GM12891 (cell line): ENCODE results near the gene TMEM223.

Experiments
- DNase-seq: peaks from one replicate; pipeline ENCODE4 v3.0.0; 2011; ENCODE audit warnings: low spot score; ENCODE audit not compliant: insufficient read length
- FAIRE-seq: peaks from 2 replicates; lab custom pipeline; 2011; peaks lifted over from hg19 to GRCh38; lab: Jason Lieb, UNC
- PAX5 ChIP-seq: IDR thresholded peaks from 2 replicates; pipeline ENCODE4 v1.6.1; 2011; ENCODE audit warnings: low read length, moderate library complexity, mild to moderate bottlenecking; ENCODE audit not compliant: insufficient read depth, severe bottlenecking
- POLR2A ChIP-seq: IDR thresholded peaks from 2 replicates; pipeline ENCODE4 v1.6.1; 2011; ENCODE audit warnings: low read depth, low read length, control low read depth
- POLR2AphosphoS5 ChIP-seq: IDR thresholded peaks from 2 replicates; pipeline ENCODE4 v1.6.1; 2011; ENCODE audit warnings: low read depth, low read length, control low read depth
- POU2F2 ChIP-seq: IDR thresholded peaks from 2 replicates; pipeline ENCODE4 v1.6.1; 2011; ENCODE audit warnings: low read depth, mild to moderate bottlenecking, control low read depth, low read length, moderate library complexity
- SPI1 ChIP-seq: IDR thresholded peaks from 2 replicates; pipeline ENCODE4 v1.6.1; 2011; ENCODE audit warnings: low read depth, low read length, control low read depth
- TAF1 ChIP-seq: IDR thresholded peaks from 2 replicates; pipeline ENCODE4 v1.6.1; 2011; ENCODE audit warnings: low read depth, low read length, control low read depth

The TMEM223 gene

DNA sequence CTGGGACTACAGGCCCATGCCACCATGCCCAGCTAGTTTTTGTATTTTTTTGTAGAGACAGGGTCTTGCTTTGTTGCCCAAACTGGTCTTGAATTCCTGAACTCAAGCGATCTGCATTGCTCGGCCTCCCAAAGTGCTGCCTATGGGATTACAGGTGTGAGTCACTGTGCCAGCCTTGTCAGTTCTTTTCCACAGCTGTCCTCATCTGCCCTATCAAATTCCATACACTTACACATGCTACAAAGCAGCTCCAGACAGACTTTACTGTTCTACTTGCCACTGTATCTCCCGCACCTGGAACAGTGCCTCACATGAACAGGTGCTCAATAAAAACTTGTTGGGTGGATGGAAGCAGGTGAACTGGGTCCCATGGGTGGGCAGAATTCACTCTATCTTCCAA lies 31.9 kb upstream of the TMEM223 start:
- TF ChIP-seq TAF1, result no peak
- TF ChIP-seq POLR2AphosphoS5, result no peak
- TF ChIP-seq POU2F2, result no peak
- no peak for TF ChIP-seq PAX5
- TF ChIP-seq POLR2A, result no peak
- TF ChIP-seq SPI1, result no peak
- DNase-seq, result no peak

DNA sequence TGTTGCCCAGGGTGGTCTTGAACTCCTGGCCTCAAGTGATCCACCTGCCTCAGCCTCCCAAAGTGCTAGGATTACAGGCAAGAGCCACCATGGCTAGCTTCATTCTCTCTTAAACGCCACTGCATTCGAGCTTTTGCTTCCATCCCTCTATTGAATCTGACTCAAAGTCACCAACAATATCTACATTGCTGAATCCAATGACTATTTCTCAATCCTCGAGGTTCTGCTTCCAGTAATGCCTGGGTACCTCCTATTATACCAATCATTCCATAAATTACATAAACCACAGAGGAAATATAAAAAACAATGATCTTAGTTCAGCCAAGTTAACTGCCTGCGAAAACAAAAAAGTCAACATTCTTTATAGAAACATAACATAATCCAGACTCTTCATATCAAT lies 25.3 kb upstream of the TMEM223 start:
- no peak for TF ChIP-seq POU2F2
- TF ChIP-seq SPI1, result no peak
- no peak for TF ChIP-seq POLR2A
- no peak for TF ChIP-seq POLR2AphosphoS5
- TF ChIP-seq TAF1, result no peak
- TF ChIP-seq PAX5, result no peak
- no peak for FAIRE-seq
- no peak for DNase-seq

More for the DNA sequence above, 31.9 kb upstream of the TMEM223 start:
- no peak for FAIRE-seq

DNA sequence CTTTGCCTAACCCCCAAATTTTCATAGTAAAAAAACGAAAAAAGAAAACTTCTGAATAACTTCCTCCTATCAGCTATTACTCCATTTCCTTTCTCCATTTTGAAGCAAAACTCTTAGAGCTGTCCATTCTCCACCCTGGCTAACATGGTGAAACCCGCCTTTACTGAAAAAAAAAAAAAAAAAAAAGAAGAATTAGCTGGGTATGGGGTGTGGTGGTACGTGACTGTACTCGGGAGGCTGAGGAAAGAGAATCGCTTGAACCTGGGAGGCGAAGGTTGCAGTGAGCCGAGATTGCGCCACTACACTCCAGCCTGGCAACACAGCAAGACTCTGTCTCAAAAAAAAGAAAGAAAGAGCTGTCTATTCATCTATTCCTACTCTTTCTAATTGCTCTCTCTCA lies 24.8 kb upstream of the TMEM223 start:
- FAIRE-seq (no peak), DNase-seq (no peak)
- no peak for TF ChIP-seq POLR2A
- no peak for TF ChIP-seq PAX5
- TF ChIP-seq SPI1, result no peak
- no peak for TF ChIP-seq POLR2AphosphoS5
- no peak for TF ChIP-seq TAF1
- TF ChIP-seq POU2F2, result no peak

DNA sequence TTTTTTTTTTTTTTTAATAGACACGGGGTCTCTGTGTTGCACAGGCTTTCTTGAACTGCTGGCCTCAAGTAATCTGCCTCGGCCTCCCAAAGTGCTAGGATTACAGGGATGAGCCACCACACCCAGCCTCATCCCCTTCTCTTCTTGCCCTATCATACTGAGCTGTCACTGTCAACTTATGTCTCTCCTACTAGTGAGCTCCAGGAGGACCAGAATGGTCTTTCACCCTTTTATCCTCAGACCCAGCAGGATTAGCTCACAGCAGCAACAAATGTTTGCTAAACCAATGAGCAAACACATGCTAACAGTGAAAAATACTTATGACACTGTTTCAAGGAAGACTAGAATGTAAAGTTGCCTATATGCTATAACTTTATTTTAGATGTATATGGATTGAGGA lies 19.9 kb upstream of the TMEM223 start:
- DNase-seq (no peak), FAIRE-seq (no peak)
- TF ChIP-seq POU2F2, result no peak

DNA sequence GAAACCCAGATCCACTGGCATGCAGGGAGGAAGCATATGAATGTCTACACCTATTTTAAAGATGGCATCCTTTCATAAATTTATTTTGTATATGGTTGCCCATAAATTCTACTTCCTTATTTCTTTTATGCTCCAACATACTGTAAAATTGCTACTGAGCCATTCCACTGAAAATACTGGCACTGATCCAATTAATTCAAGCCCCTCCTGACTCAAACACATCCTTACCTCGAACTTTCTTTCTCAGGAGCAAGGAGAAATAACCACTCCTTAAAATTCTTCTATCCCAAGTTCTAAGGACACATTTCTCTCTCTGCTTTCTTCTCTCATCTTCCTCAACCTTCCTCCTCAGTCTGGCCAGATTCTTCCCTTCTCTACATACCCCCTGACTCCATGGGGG lies 18.9 kb upstream of the TMEM223 start:
- FAIRE-seq (no peak), DNase-seq (no peak)
- TF ChIP-seq POU2F2, result no peak
- no peak for TF ChIP-seq POLR2AphosphoS5
- no peak for TF ChIP-seq TAF1
- TF ChIP-seq PAX5, result no peak
- 0 out of 2 replicates have a peak, but pooled peaks have one; percentile 29 for TF ChIP-seq POLR2A

DNA sequence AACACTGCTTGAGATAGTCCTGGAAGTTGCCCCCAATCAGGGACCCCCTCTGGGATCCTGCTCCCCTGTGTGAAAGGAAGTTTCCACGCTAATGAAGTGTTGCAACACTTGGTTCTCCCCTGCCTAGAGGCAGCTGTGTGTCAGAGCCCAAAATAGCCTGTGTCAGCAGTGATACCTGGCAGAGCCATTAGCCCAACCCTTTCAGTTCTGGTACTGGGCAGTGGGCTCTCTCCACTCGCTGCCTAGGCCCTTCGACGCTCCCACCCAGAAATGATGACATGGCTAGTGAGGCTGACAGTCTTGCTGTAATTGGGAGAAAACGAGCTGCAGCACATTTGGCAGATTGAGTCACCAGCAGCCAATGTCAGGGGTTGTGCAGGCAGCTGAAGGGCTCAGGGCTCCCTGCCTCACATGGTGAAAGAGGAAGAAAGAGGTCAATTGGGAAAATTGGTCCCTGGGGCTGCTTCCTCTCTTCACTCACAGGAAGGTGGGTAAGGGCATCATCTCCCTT lies 14.9 kb upstream of the TMEM223 start:
- FAIRE-seq, result no peak
- TF ChIP-seq PAX5 (no peak), POLR2AphosphoS5 (no peak), SPI1 (no peak), TAF1 (no peak), POU2F2 (no peak), POLR2A (no peak)

DNA sequence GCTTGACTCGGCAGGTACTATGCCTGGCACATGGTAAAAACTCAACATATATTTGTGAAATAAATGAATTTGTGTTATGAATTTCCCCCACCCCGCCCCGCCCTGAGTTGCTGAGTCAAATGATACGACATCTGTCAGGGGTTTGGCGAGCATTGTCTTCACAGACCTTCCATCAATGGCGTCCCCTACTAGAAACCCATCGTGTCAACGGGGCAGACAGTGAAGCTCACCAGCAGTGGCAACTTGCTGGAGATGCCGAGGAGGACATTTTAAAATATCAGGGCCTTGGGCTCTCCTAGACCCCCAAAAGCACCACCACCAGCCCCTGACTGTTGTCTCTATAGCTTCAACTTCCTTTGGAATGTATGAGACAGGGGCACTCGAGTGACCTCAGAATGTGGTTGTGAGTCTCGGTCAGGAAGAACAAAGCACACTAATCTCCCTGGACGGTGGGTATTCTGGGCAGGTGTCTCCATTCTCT lies 14.2 kb upstream of the TMEM223 start:
- DNase-seq (no peak), FAIRE-seq (peak; percentile 75)
- TF ChIP-seq TAF1 (no peak), SPI1 (no peak), POLR2A (no peak), POLR2AphosphoS5 (no peak), PAX5 (no peak), POU2F2 (no peak)

More for the DNA sequence above, 14.9 kb upstream of the TMEM223 start:
- no peak for DNase-seq

DNA sequence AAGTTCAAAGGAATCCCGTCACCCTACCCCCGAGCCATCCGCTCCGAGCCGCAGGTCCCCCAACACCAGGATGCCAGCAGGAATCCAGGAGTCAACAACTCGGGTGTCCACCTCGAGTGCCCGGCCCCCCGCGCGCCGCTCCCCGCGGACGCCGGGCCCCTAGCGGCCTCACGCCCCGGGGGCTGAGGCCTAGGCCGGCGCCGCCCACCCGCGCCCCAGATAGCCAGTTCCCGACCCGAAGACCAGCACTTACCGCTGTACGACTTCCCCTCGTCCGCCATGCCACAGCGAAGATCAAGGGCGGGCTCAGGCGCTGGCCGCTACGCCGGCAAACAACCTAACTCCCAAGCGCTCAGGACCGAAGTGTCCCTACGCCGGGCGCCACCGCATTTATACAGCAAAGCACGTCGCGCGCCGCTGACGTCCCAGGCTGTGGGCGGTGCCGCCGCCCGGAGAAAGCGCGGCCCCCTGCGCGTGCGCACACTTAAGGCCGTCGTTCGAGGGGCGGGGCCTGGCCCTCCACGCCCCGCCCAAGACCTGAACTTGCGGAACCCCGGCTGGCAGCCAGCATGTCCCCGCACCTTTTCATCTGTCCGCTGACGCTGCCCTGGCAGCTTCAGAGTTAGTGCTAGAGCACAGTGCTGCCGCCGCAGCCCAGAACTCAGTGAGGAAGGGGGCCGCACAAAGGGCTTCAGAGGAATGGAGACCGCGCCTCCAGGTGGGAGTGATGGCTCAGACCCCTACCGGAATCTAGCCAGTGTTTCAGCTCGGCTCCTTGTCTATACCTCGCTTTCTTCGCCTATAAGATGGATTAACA lies 13.5 kb upstream of the TMEM223 start, which contains the start of gene NXF1:
NXF1 (minus strand) TSS at position 365 of the 817 bp plus-strand sequence; CDS start at position 281, 84 bp downstream.
- peak; percentile 92 for DNase-seq
- TF ChIP-seq POLR2AphosphoS5 (peak; percentile 100), PAX5 (peak; percentile 59), POU2F2 (peak; percentile 98), TAF1 (peak; percentile 99), POLR2A (peak; percentile 100), SPI1 (no peak)
- peak; percentile 97 for FAIRE-seq

DNA sequence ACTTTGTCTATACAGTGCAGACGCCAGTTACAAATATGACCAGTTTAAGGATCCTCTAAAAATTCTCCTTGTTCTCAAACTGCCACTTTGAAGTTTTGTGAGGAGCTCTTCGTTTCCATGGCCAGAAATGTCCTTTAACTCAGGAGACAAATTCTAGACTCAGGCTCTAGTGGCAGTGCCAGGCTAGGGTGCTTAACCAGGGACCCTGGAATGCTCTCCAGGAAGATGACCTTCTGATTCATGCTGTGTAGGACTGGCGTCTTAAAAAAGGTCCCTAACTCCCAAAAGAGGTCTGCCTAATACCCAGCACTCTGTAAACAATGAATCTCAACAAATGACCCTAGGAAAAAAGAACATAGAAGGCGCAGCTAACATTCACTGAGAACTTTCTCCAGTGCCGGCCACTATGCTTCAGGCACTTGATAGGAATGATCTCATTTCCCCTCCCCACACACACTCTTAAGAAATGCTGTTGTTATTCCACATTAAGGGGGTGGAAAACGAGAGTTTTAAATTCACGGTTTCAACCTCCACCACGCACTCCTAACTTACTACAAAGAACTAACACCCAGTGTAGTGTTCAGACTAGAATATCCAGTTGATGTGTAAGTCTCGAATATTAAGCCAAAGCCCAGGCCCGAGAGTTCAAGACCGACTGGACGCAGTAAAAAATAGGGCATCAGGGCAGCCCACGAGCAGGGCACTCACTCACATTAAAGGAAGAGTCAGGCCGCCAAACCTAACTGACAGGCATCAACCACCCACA lies 12.7 kb upstream of the TMEM223 start:
- peak; percentile 67 for FAIRE-seq
- no peak for DNase-seq
- no peak for TF ChIP-seq POLR2A
- no peak for TF ChIP-seq POU2F2
- TF ChIP-seq TAF1, result no peak; the same call in 1 of the 2 replicates
- TF ChIP-seq SPI1, result no peak
- TF ChIP-seq PAX5, result no peak
- no peak for TF ChIP-seq POLR2AphosphoS5
